Stimulated activated CD8-positive, alpha-beta memory T cell treated with anti-CD3 and anti-CD28 coated beads, Interleukin-2, amount 100 ng/mL, for 48 hours (primary cell): Measurements from ENCODE around the gene BRF1.
"Not testable (repeated sequence)": the region's sequence is repeated elsewhere in the genome, so short reads cannot be mapped to it uniquely, and the experiment has no call there.

Experiments used
- DNase-seq, 2 donors: peaks; one replicate each; pipeline ENCODE4 v3.0.0-alpha.2; 2020; ENCODE audit warnings: low read depth in 2 of 2

Gene BRF1

DNA sequence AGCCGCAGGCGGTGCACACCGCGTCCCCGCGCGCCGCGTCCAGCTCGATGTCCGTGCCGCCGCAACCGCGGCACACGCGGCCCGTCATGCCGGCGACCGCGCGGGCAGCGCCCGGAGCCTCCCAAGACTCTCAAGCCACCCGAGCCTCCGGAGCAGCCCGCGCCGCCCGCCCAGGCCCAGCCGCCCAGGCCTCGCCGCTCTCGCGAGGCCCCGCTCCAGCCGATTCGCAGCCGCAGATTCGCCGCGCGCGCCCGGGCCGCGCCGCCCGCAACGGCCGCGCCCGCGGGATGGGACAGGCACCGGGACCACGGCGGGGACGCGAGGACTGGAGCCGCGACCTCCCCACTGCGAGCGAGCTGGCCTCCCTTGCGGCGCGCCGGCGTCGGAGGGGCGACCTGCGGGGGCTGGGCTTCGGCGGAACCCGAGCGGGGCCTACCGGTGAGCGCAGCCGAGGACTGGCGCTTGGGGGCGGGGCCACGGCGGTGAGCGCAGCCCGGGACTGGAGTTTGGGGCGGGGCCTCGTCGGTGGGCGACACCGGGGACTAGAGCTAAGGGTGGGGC, at the start of gene BRF1:
Gene BRF1, minus strand, starts transcription at position 460 of the 561 bp plus-strand sequence. Its CDS starts 372 bp downstream, at position 88.
- DNase-seq, result peak; percentile 96 to 98

DNA sequence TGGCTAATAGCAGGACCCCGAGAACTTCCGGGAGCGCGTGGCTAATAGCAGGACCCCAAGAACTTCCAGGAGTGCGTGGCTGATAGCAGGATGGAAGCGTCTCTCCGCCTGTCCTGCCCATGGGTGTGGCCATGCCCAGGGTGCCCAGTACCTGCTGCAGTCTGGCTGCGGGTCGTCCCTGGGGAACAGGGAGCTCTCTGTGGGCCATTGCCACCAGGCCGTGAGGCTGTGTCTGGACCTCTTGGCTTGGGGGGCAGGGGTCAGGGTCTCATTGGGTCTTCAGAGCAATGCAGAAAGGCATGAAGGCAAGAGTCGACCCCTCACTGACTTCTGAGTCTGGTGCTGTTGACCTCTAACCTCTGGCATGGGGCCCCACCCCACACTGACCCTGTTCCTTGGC, 49.2 kb upstream of the BRF1 start:
- no peak for DNase-seq

GRCh38 chr14:105348945-105349699, 48.3 kb upstream of the BRF1 start:
- DNase-seq, result no peak

DNA sequence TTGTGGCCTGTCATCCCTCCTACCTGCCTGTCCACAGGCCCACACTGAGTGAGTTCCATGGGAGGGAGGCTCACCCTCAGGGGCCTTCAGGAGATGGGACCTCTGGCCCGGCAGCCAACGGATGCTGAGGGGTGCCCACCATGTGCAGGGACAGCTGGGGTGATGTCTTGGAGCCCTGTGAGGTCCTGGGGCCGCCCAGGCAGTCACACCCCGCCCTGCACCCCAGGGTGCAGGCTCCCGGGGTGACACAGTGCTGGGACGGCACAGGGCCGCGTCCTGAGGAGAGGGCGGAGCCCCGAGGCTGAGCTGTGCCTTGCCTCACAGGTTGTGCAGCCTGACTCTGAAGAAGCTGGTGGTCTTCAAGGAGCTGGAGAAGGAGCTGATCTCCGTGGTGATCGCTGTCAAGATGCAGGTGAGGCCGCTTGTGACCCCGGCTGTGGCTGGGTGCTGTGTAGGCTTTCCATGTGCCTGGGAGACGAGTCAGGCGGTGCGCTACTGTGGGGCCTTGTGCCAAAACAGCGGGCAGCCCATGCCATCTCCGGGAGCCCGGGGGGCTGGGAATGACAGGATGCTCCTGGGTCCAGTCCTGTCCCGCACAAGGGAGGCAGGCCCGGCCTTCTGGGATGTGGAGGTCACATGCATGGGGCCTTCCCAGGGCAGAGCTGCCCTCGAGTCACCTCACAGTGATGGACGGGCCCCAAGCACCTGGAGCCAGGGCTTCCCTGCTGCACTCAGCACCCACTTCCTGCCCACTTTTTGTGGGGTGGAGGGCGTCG, 47.6 kb upstream of the BRF1 start:
- no peak for DNase-seq

DNA sequence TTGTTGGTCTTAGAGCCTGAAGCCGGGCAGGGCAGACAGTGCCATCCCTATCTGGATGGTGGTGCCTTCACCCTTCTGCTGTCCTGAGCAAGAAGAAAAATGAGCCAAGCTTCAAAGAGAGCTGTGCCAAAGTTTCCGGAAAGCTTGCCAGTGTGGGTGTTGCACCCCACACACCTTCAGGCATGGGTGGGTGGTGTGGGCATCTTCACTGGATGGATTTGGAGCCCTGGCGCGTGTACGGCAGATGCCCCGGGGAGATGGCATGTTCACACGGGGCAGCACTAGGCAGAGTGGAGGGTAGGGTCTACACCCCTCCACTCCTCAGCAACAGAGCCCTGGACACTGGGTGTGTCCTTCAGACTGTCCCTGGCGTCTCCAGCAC, 46.8 kb upstream of the BRF1 start:
- DNase-seq, result no peak

DNA sequence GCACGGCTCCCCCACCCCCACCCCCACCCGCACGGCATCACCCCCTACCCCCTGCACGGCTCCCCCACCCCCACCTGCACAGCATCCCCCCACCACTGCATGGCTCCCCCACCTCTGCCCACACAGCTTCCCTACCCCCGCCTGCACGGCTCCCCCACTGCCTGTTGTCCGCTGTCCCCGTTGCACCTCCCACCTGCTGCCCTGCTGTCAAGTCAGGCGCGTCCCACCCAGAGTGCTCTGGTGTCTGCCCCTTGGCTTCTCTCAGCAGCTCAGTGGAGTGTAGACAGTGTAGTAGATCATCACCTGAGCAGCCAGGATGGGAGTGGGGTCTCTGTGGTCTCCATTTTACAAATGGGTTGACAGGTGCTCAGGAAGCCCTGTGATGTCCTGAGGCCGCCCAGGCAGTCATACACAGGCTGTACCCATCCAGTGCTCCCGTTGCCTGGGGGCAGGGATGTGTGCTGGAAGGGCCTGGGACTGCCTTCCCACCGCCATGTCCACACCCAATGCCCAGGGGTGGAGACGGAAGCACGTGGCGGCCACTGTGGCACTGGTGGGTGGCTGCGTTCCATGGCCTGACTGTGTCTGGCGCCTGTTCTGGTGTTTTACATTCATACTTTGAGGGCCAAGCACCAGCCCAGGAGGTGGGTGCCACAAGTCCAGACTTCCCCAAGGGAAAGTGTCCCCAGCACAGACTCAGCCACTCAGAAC, 46.2 kb upstream of the BRF1 start:
- no peak for DNase-seq

DNA sequence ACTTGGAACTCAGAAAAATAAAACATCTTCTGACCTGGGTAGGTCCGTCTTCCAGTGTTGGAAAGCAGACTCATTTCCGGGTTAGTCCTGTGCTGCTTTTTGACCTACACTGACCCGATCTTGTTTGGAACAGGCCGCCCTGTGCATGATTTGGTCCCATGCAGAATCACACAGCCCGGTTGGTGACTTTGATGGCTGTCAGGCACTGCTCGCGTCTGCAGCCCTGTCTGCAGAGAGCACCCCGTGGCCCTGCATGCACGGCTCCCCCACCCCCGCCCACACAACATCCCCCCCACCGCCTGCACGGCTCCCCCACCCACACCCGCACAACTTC, 45.4 kb upstream of the BRF1 start:
- no peak for DNase-seq

GRCh38 chr14:105343194-105343593, 42.4 kb upstream of the BRF1 start:
- no peak for DNase-seq

GRCh38 chr14:105340821-105341733, 40.3 kb upstream of the BRF1 start:
- DNase-seq, result no peak

DNA sequence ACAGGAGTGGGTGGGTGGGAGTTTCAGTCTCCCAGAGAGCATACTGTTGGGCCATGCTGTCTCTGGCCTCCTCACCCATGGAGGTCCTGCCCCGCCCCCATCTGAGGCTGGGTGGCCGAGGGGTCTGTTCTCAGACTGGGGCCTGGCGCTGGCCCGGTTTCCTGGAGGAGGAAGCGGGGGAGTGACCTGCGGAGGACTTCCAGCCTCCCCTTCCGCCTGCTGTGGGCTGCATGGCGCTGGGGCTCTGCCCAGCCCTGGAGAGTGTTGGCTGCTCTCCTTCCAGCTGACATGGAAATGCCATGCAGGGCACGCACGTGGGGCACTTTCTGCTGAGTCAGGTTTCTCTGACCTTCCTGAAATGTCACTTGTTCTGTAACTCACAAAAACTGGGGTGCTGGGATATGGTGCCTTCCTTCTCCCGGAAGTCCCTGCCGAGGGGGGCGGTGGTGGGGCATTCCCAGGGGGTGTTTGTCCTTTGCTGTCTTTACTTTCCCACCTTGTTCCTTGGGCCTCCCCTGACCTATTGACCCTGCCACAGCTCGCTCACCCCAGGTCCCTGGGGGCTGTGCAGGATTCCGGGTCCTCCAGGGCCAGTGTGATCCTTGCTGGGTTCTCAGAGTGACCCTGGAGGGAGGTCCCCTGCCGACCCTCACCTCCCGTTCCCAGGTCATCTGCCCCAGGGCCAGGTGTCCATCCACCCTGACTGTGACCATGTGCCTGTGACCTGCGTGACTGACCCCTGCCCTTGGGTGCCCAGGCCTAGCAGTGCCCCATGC, 37.4 kb upstream of the BRF1 start:
- no peak for DNase-seq

- DNase-seq, result no peak
These were observed 36.6 kb upstream of the BRF1 start for GRCh38 chr14:105337433-105337832.

GRCh38 chr14:105336477-105337287, 35.9 kb upstream of the BRF1 start:
- DNase-seq, result no peak

- DNase-seq, result no peak
These were observed 35.1 kb upstream of the BRF1 start for GRCh38 chr14:105335735-105336476.

GRCh38 chr14:105335231-105335542, 34.4 kb upstream of the BRF1 start:
- DNase-seq, result not testable (repeated sequence)

- DNase-seq, result no peak
These were observed 33.8 kb upstream of the BRF1 start for GRCh38 chr14:105334383-105335230.

GRCh38 chr14:105333613-105334364, 33.0 kb upstream of the BRF1 start:
- no peak for DNase-seq

- DNase-seq, result no peak
These were observed 32.3 kb upstream of the BRF1 start for GRCh38 chr14:105333020-105333490.
